ENCODE data around the gene GAS2L1.

GRCh38 chr22:29308791-29309262 is 2.4 kb downstream of the GAS2L1 start:
- TF ChIP-seq, protein P1, sequence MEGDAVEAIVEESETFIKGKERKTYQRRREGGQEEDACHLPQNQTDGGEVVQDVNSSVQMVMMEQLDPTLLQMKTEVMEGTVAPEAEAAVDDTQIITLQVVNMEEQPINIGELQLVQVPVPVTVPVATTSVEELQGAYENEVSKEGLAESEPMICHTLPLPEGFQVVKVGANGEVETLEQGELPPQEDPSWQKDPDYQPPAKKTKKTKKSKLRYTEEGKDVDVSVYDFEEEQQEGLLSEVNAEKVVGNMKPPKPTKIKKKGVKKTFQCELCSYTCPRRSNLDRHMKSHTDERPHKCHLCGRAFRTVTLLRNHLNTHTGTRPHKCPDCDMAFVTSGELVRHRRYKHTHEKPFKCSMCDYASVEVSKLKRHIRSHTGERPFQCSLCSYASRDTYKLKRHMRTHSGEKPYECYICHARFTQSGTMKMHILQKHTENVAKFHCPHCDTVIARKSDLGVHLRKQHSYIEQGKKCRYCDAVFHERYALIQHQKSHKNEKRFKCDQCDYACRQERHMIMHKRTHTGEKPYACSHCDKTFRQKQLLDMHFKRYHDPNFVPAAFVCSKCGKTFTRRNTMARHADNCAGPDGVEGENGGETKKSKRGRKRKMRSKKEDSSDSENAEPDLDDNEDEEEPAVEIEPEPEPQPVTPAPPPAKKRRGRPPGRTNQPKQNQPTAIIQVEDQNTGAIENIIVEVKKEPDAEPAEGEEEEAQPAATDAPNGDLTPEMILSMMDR (IDR thresholded peaks at IDR 0.05; ENCODE audit: insufficient read depth, low read length, poor library complexity, severe bottlenecking): no peak
- no peak for TF ChIP-seq EZH2phosphoT487 (conservative IDR thresholded peaks at IDR 0.05; ENCODE audit: low read length)

All from SU-DHL-6 (cell line).